Measurements from ENCODE around the gene SPAG17. TPM values are rescaled to one million over a fixed set of nuclear protein-coding genes. Genes with fewer than 3 reads are reported as not detected.

The SPAG17 gene
- total RNA-seq, 1 experiment from 2014 or later = not detected

- Histone ChIP-seq H3K27me3 (ENCODE audit: insufficient read depth, low read length) (peaks cover 24% of the 10 kb centered on the region), H3K36me3 (ENCODE audit: control insufficient read depth in 1 of 2, insufficient read depth in 2 of 2, low read length in 2 of 2) (no peaks in the 10 kb centered on the region), H3K9ac (ENCODE audit: low read length) (no peak overlapping the region), H3K4me2 (ENCODE audit: low read length) (no peak overlapping the region), H3K4me3 (replicated peaks in 1 of 2; ENCODE audit: low read depth in 1 of 2, low read length in 2 of 2) (no peak overlapping the region), H3K4me1 (ENCODE audit: control insufficient read depth in 1 of 2, insufficient read depth in 2 of 2, low read length in 2 of 2) (no peaks in the 10 kb centered on the region), H4K20me1 (ENCODE audit: insufficient read depth) (no peaks in the 10 kb centered on the region), H3K79me2 (ENCODE audit: insufficient read depth, low read length) (no peaks in the 10 kb centered on the region), H2AFZ (ENCODE audit: low read depth, low read length, poor library complexity, severe bottlenecking) (no peak overlapping the region), H3K9me3 (ENCODE audit: control insufficient read depth in 1 of 2, insufficient read depth in 1 of 2, low read depth in 1 of 2, low read length in 2 of 2) (no peaks in the 10 kb centered on the region), H3K27ac (ENCODE audit: low read depth, low read length) (no peak overlapping the region), H3K9me2 (ENCODE audit: insufficient read depth) (no peaks in the 10 kb centered on the region)
- BruUV-seq (replicated peaks) = no TSS peak
- ATAC-seq (no peak), DNase-seq (ENCODE audit: low read depth, low spot score) (no peak)
- ChIA-PET CTCF (no interaction called here), POLR2A (no interaction called here), RAD21 (ENCODE audit: low non-redundant PET in 1 of 2, low total read pairs in 2 of 2, uncharacterized antibody in 2 of 2, unreplicated experiment in 2 of 2) (no interaction called here)
- TF ChIP-seq, protein P1, sequence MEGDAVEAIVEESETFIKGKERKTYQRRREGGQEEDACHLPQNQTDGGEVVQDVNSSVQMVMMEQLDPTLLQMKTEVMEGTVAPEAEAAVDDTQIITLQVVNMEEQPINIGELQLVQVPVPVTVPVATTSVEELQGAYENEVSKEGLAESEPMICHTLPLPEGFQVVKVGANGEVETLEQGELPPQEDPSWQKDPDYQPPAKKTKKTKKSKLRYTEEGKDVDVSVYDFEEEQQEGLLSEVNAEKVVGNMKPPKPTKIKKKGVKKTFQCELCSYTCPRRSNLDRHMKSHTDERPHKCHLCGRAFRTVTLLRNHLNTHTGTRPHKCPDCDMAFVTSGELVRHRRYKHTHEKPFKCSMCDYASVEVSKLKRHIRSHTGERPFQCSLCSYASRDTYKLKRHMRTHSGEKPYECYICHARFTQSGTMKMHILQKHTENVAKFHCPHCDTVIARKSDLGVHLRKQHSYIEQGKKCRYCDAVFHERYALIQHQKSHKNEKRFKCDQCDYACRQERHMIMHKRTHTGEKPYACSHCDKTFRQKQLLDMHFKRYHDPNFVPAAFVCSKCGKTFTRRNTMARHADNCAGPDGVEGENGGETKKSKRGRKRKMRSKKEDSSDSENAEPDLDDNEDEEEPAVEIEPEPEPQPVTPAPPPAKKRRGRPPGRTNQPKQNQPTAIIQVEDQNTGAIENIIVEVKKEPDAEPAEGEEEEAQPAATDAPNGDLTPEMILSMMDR (IDR thresholded peaks at IDR 0.05 in 2 of 3, conservative IDR thresholded peaks at IDR 0.05 in 1 of 3; ENCODE audit: borderline replicate concordance in 1 of 3, insufficient read depth in 1 of 3, low read depth in 2 of 3, low read length in 2 of 3) = no peak
- TF ChIP-seq JUND (IDR thresholded peaks at IDR 0.05) (no peak), SP1 (IDR thresholded peaks at IDR 0.05; ENCODE audit: low read depth) (no peak), ATF3 (IDR thresholded peaks at IDR 0.05) (no peak), SIN3A (IDR thresholded peaks at IDR 0.05; ENCODE audit: low read depth) (no peak), SRF (IDR thresholded peaks at IDR 0.05; ENCODE audit: low read depth) (no peak), POLR2AphosphoS5 (IDR thresholded peaks at IDR 0.05; ENCODE audit: low read depth, low read length) (no peak), EZH2 (IDR thresholded peaks at IDR 0.05) (no peak), FOSL1 (IDR thresholded peaks at IDR 0.05; ENCODE audit: low read depth) (no peak), CBX3 (IDR thresholded peaks at IDR 0.05; ENCODE audit: low read depth) (no peak), EZH2phosphoT487 (IDR thresholded peaks at IDR 0.05; ENCODE audit: borderline replicate concordance) (no peak), RAD21 (IDR thresholded peaks at IDR 0.05; ENCODE audit: low read depth) (no peak), ZNF274 (IDR thresholded peaks at IDR 0.05; ENCODE audit: low read depth, low read length) (no peak), EGR1 (IDR thresholded peaks at IDR 0.05; ENCODE audit: low read depth) (no peak)
- TF ChIP-seq, protein P2, sequence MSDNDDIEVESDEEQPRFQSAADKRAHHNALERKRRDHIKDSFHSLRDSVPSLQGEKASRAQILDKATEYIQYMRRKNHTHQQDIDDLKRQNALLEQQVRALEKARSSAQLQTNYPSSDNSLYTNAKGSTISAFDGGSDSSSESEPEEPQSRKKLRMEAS (IDR thresholded peaks at IDR 0.05) = no peak
- TF ChIP-seq, protein P3, sequence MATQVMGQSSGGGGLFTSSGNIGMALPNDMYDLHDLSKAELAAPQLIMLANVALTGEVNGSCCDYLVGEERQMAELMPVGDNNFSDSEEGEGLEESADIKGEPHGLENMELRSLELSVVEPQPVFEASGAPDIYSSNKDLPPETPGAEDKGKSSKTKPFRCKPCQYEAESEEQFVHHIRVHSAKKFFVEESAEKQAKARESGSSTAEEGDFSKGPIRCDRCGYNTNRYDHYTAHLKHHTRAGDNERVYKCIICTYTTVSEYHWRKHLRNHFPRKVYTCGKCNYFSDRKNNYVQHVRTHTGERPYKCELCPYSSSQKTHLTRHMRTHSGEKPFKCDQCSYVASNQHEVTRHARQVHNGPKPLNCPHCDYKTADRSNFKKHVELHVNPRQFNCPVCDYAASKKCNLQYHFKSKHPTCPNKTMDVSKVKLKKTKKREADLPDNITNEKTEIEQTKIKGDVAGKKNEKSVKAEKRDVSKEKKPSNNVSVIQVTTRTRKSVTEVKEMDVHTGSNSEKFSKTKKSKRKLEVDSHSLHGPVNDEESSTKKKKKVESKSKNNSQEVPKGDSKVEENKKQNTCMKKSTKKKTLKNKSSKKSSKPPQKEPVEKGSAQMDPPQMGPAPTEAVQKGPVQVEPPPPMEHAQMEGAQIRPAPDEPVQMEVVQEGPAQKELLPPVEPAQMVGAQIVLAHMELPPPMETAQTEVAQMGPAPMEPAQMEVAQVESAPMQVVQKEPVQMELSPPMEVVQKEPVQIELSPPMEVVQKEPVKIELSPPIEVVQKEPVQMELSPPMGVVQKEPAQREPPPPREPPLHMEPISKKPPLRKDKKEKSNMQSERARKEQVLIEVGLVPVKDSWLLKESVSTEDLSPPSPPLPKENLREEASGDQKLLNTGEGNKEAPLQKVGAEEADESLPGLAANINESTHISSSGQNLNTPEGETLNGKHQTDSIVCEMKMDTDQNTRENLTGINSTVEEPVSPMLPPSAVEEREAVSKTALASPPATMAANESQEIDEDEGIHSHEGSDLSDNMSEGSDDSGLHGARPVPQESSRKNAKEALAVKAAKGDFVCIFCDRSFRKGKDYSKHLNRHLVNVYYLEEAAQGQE (IDR thresholded peaks at IDR 0.05; ENCODE audit: low read depth) = no peak
- intact Hi-C loops (cut with micrococcal nuclease) = no loop called here
Observed at GRCh38 chr1:118115567-118116295, 69.3 kb downstream of the SPAG17 start.

All from HCT116 (cell line).